GM23248 (cell line): Measurements from ENCODE around the gene STX16.

Source experiments
- EZH2 ChIP-seq: fragments of 200-600 bp; sonication (generic); IDR thresholded peaks from 2 replicates; pipeline ENCODE4 v1.6.1; 2018; ENCODE audit warnings: antibody characterized with exemption, mild to moderate bottlenecking; ENCODE audit not compliant: insufficient read depth, poor library complexity, severe bottlenecking
- EZH2phosphoT487 ChIP-seq: fragments of 200-600 bp; sonication (generic); IDR thresholded peaks from 2 replicates; pipeline ENCODE4 v1.6.1; 2018; ENCODE audit warnings: antibody characterized with exemption, moderate library complexity, mild to moderate bottlenecking, low read depth; ENCODE audit not compliant: insufficient read depth

GRCh38 chr20:58677079-58677604 is 26.1 kb downstream of the STX16 start:
- TF ChIP-seq EZH2phosphoT487 (no peak), EZH2 (no peak)
